GM18498 (cell line): ENCODE measurements around the gene CFD.
"Not testable (repeated sequence)": the region's sequence is repeated elsewhere in the genome, so short reads cannot be mapped to it uniquely, and the experiment has no call there.

ENCODE experiments used
- ATAC-seq: cut with Tn5 transposase; IDR thresholded peaks from one replicate; pipeline ENCODE4 v1.9.1; 2021; ENCODE audit warnings: mild to moderate bottlenecking, moderate library complexity; ENCODE audit not compliant: unreplicated experiment

Gene CFD

GRCh38 chr19:870963-871401 lies 11.5 kb downstream of the CFD start:
- ATAC-seq: no peak

- ATAC-seq: no peak
Observed at GRCh38 chr19:871446-872265, 12.2 kb downstream of the CFD start.

DNA sequence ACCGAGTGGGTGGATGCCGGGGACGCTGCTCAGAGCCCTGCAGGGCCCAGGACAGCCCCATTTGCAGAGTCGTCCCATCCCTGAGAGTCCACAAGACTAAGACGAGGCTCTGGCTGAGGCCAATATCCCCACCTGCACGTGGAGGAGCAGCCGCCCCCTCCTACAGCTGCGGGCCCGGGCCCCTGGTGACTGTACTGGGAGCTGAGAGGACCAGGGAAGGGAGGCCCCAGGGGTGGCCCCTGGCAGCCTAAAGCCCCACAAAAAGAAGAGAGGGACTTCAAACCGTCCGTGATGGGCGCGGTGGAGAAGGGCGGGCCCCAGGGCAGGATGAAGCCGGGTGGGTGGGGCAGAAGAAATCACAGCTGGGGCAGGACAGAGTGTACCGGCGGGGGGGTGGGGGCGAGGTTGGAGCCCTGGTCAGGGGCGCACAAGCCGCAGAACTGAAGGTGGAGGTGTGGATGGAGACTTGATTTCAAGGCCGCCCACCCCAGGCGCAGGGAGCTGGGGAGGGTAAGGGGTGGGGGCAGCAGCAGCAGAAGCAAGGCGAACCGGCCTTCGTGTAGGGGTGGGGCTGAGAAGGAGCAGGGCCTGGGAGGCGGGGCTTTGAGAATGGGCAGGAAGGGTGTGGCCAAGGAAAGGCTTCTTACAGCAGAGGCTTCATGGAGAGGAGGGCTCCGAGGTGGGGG lies 12.9 kb downstream of the CFD start:
- ATAC-seq: peak; percentile 39

DNA sequence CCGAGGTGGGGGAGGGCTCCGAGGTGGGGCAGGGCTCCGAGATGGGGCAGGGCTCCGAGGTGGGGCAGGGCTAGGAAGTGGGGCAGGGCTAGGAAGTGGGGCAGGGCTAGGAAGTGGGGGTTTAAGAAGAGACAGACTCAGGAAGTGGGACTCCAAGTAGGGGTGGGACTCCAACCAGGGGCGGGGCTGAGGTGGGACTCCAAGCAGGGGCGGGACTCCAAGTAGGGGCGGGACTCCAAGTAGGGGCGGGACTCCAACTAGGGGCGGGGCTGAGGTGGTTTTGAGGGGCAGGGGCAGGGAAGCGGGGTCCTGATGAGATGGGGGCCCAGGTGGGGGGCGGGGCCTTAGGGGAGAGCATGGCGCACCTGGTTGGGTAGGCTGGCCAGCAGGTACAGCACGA lies 13.6 kb downstream of the CFD start:
- no peak for ATAC-seq

GRCh38 chr19:873561-874041 lies 14.1 kb downstream of the CFD start:
- no peak for ATAC-seq

DNA sequence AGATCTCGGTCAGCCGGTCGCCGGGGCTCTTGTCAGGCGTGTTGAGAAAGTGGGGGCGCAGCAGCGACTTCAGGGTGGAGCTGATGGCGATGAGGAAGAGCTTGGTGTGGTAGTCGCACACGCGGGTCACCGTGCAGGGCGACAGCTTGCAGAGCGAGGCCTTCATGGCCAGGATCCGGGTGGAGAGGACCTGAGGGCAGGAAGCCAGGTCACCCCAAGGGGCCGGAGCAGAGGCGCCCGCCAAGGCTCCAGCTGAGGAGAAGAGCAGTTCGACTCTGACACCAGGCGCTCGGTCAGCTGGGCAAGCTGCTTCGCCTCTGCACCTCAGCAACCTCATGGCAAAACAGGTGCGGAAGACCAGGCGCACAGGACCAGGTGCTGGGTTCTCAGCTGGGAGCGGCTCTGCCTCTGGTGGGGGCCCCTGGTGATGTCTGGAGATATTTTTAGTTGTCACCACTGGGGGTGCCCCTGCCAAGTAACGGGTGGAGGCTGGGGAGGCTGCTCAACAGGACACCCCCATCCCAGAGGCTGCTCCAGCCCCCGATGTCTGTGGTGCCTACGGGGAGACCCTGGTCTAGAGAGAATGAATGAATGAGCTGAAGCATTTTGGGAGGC lies 15.9 kb downstream of the CFD start:
- ATAC-seq: no peak

- no peak for ATAC-seq
Observed at GRCh38 chr19:876089-876488, 16.6 kb downstream of the CFD start.

GRCh38 chr19:876780-877314 lies 17.4 kb downstream of the CFD start:
- no peak for ATAC-seq

GRCh38 chr19:877992-878660 lies 18.7 kb downstream of the CFD start:
- ATAC-seq: not testable (repeated sequence)

DNA sequence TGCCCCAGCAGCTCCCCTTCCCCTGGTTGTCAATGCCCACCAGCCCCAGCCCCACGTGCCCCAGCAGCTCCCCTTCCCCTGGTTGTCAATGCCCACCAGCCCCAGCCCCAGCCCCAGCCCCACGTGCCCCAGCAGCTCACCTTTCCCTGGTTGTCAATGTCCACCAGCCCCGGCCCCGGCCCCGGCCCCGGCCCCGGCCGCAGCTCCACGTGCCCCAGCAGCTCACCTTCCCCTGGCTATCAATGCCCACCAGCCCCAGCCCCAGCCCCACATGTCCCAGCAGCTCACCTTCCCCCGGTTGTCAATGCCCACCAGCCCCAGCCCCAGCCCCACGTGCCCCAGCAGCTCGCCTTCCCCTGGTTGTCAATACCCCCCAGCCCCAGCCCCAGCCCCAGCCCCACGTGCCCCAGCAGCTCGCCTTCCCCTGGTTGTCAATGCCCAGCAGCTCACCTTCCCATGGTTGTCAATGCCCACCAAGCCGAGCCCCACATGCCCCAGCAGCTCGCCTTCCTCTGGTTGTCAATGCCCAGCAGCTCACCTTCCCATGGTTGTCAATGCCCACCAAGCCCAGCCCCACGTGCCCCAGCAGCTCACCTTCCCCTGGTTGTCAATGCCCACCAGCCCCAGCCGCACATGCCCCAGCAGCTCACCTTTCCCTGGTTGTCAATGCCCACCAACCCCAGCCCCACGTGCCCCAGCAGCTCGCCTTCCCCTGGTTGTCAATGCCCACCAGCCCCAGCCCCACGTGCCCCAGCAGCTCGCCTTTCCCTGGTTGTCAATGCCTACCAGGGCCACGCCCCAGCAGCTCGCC lies 19.5 kb downstream of the CFD start:
- ATAC-seq: not testable (repeated sequence)

GRCh38 chr19:879711-880438 lies 20.4 kb downstream of the CFD start:
- no peak for ATAC-seq

DNA sequence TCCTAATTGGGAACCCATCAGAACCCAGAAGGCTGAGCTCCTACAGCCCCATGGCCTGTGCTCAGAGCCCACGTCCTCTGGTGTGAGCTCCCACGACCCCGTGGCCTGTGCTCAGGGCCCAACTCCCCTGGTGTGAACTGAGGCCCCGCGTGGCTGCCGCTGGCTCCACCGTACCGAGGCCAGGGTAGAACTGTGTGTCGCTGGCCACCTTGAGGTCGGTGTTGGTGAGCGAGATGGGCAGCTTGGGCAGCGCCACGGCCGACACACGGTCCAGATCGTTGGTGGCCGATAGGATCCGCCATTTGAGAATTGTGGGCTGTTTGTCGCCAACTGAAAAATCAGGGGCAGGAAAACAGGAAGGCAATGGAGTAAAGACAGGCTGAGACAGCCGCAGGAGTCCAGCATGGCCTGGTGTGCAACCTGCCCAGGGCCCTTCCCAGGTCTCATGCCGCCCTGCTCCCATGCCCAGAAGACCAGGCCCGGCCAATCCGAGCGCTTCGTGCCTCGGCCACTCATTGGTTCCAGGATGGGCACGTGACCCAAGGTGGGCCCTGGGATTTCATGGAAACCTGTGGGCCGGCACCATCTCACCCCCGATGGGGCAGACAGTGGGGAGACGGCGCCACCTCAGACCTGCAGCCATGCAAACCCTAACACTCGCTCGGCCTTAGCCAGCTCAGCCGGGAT lies 22.1 kb downstream of the CFD start:
- ATAC-seq: no peak

DNA sequence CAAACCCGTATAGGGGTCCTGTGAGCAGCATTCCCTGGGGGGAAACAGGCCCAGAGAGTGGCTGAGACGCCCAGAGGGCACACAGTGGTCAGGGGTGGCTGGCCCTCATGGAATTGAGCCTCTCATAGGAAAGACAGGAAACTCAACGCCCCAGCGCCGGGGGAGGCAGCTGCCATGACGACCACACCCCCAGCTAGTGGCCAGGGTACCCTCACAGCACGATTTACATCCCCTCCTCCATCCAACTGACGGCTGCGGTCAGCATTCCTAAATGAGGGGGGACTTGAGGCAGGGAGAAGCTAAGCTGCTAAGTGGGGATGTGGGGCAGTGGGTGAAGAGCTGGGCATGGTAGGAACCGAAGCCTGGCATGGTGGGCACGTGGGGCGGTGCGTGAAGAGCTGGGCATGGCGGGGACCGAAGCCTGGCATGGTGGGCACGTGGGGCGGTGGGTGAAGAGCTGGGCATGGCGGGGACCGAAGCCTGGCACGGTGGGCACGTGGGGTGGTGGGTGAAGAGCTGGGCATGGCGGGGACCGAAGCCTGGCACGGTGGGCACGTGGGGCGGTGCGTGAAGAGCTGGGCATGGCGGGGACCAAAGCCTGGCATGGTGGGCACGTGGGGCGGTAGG lies 23.5 kb downstream of the CFD start:
- no peak for ATAC-seq

GRCh38 chr19:883661-884211 lies 24.3 kb downstream of the CFD start:
- no peak for ATAC-seq

DNA sequence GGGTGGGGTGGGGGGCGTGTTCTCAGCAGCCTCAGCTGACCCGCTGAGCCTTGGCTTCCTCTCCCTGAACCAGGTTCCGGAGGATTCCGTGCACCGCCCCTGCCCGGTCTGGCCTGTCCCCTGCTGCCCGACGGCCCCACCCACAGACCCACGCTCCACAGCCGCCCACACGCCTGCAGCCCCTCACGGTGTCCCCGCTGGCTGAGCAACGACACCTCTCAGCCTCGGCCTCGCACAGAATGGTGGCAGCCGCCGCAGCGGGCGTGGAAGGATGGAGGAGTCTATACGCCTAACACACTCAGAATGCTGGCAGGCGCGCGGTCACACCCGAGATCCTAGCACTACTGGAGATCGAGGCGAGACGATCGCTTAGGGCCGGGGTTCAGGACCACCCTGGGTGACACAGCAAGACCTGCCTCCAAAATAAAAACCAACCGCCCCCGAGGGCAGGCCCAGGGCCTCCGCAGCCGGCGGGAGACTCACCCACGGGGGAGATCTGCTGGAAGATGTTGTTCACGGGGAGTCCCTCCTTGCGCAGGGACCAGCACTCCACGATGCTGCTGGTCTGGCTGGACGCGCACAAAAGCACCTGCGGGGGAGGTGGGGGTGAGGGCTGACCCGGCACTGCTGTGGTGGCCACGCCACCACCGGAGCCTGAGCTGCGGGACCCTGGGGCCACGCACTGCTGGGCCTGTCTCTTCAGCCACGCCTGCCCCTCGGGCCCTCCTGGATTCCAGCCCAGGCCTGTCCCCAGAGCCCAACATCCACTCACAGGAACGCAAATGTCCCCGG lies 25.2 kb downstream of the CFD start:
- ATAC-seq: no peak

DNA sequence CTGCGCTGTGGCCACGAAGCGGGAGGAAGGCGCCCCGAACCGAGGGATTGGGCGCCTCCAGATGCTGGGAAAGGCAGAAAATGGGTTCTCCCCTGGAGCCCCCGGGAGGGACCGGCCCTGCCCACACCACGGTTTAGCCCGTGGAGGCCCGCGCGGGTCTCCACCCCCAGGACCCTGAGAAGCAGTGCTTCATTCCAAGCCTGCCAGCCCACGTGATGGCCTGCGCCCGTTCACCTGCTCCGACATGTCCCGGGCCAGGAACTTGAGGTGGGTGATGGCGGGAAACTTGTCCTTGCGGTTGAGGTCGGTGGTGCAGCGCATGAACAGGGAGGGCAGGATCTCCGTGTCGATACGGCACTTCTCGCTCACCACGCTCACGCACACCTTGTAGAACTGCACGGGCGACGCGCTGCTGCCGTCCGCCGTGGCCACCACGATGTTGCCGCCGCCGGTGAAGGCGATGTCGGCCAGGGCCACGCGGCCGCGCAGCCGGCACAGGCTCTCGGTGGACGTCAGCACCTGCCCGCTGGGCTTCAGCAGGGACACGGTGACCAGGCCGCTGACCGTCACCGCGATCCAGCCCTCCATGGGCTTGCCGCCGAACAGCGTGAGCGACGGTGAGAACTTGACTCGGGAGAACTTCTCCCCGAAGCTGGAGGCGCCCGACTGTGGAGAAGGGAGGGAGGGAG lies 26.2 kb downstream of the CFD start:
- no peak for ATAC-seq

DNA sequence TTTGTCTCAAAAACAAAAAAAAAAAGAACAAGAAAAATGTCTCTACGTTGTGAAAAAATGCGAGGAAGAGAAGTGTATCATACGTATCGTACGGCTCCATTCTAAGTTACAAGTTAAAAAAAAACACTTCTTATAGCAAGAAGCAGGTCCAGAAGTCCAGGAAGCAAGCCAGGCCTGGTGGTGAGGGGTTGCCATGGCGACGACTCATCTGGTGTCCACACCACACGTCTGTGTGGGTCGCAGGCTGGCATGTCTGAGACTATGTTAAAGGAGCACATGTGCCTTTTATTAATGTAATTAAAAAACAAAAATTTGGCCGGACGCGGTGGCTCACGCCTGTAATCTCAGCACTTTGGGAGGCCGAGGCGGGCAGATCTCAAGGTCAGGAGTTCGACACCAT lies 27.6 kb downstream of the CFD start:
- ATAC-seq: no peak
